HG03060 (cell line): ENCODE data around the gene TIMM21.

Experiments
- ATAC-seq: cut with Tn5 transposase; IDR thresholded peaks from one replicate; pipeline ENCODE4 v1.9.1; 2021; ENCODE audit warnings: low read depth, moderate number of reproducible peaks; ENCODE audit not compliant: unreplicated experiment

The TIMM21 gene

DNA sequence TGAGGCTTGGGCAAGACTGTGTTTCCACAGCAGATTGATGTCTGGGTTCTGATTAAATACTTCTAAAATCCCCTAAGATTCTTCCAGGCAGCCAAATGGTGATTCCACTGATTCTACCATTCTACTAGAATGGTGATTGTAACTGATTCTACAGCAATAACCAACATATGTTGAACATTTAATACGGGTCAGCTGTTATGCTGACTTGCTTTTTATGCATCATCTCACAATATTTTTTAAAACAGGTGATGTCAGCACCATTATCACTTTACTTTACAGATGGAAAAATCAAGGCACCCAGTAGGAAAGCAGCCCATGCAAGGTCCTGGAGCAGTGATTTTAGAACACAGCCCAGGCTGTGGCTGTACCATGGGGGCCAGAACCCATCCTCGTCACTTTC lies 37.5 kb downstream of the TIMM21 start:
- no peak for ATAC-seq

DNA sequence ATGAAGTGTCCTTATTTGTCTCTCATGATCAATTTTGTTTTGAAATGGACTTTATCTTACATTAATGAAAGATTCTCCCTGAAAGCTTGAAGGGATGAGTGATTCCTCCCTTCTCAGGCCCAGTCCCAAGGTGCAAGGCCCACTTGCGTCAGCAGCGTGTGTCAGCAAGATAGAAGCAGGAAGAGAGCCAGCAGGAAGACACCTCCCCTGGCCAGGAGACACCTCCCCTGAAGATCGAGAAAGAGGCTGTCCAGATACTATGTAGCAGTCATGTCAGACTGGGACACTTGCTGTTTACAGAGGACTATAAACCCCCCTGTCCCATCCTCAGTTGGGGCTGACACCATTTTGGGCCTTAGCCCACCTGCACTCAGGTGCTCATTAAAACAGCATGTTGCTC lies 38.3 kb downstream of the TIMM21 start:
- ATAC-seq: no peak

DNA sequence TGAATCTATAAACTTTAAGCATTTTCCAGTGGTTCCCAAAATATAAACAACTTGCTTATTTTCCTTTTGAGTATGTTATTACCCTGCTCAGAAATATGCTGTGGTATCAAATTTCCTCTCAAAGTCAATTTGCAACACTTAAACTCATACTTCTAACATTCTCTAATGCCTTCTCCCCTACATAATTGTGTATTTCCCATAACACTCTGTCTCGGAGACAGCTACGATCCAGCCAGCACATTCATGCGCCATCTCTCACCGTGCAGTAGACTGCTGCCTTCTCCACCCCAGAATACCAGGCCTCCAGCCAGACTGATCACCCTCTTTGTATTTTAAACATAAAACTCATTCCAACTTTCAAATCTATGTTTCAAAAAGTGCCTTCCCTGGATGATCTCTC lies 41.8 kb downstream of the TIMM21 start:
- no peak for ATAC-seq

DNA sequence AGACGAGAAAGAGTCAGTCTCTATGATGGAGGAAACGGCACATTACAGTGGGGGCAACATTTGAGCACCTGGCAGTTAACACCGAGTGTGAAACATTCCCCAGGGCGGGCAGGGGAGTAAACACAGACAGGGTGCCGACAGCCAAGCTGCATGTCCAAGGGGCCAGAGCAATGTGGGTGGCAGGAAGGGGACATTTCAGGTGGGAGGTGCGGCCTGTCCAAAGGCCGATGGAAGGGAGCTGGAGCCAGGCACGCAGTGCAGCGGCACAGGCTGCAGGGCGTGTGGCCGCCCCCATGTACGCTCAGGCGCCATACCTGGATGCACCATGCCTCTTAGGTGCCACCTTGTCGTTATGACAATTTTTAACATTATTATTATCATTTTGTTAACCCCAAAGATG lies 43.3 kb downstream of the TIMM21 start:
- no peak for ATAC-seq

DNA sequence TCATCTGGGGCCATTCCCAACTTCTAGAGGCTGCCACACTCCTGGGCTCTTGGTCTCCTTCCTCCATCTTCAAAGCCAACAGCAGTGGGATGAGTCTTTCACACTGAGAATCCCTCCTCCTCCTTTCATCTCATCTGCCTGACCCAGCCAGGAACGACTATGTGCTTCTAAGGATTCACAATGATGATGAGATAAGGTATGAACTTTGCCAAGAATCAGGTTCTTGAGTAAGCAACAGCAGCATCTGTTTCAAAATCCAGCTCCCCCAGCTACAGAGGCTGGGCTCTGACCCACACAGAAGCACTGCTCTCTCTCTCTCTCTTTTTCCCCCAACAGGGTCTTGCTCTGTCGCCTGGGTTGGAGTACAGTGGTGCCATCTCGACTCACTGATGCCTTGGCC lies 46.4 kb downstream of the TIMM21 start:
- ATAC-seq: no peak

DNA sequence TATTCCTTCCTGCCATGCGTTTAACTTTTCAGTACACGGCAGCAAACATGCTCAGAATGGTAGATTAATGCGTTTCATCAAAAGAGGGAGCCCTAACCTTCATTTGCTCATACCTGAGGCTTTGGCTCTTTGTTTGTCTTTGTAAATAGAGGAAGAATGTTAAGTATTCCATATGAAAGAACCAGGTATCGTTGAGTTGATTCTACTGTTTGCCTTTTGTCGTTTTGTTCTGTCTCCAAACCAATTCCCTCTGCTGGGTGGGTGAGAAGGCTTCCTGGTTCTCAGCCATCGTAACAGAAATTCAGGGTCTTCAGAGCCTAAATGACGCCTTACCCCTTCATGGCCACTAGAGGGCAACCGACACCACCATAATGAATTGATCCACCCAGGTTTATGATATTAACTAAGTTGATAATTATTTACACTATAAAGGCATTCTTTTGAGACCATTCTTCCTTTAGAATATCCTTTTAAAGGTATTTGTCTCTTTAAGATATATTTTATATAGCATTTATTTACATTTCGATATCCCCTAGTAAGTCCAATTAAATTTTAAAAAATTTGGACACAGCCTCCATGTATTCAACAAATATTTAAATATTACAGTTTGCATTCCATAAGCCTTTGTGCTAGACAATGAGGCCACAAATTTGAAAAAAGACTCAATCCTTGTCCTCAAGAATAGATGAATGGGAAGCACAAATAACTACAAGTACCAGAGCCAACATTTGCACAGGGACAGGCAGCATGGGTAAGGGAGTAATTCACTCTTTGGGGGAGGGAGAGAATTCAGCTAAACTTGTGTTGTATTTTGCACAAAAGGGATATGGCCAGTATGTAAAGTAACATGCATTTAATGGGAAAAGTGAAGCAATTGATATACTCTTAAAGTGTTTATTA lies 48.1 kb downstream of the TIMM21 start:
- ATAC-seq: peak; percentile 71

DNA sequence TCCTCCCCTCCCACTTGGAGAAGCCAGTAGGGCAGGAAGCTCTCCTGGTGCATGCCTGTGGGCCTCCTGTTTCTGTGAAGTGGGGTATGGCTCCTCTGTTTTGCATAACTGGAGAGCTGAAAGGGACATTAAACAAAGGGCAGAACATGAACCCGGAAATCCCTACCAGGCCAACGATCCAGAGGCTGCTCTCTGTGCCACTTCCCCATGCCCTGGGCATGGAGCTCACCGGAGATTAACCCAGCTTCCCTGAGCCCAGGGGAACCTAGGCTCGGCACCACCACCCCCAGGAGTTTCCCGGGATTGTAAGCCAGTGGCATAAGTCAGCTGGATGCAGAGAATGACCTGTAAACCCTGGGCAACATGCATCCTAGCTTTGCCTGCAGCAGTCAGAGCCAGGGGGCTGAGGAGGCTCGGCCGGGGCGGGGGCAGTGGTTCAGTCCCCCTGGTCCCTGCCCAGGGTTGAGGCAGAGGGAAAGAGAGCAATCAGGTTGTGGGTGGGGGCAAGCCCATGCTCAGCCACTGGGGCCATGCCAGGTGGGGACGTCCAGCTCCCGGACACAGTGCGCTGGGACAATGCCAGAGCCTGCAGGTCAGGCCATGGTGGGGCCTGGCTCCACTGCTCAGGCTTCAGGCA lies 49.5 kb downstream of the TIMM21 start:
- no peak for ATAC-seq

DNA sequence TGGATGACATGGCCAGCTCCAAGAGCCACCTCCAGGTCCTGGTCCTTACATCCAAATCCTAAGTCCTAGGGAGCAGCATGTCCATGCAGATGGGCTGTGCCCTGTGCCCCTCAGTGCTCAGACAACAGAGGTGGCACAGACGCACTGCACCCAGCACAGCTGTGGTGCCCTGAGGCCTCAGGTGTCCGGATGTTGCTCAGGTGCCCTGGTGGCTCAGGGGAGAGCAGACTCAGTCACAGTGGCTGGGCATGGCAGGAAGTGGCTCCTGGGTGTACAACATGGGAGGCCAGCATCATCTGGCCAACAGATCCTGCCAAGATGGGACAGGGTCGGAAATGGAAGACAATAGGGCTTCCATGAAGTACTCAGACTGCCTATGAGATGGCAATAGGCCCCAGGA lies 50.1 kb downstream of the TIMM21 start:
- ATAC-seq: no peak

DNA sequence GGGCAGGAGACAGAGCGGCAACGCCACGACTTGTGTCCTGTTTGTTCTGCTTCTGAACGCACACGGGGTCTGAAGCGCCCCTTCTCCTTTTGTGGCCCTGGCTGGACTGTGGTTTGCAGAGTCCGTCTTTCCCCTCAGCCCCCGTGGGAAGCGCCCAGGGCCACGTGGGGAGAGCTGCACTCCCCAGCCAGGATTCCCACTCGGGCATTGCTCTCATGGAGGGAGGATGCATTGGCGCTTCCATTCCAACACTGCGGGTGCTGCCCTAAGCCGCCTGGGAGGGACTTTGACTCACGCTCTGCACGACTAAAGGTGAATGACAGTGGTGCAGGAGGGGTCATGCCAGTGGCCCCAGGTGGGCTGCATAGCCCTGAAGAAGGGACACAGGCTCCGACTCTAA lies 52.5 kb downstream of the TIMM21 start:
- no peak for ATAC-seq

DNA sequence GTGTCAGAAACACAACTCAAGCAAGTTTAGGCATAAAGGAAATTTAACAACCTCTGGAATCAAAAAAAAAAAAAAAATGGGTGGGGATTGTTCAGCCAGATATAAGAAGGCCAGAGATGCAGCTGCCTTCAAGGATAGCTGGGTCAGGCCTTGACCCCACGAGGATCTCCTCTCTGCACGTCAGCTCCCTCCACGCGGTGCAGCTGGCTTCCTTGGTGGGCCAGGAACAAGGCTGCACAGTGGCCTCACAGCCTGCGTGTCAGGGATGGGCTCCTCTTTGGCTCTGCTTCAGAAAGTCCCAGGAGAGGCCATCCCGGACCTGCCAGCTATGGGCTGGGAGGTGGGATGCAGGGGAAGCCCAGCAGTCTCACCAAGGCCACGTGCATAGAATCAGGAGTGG lies 55.5 kb downstream of the TIMM21 start:
- no peak for ATAC-seq

DNA sequence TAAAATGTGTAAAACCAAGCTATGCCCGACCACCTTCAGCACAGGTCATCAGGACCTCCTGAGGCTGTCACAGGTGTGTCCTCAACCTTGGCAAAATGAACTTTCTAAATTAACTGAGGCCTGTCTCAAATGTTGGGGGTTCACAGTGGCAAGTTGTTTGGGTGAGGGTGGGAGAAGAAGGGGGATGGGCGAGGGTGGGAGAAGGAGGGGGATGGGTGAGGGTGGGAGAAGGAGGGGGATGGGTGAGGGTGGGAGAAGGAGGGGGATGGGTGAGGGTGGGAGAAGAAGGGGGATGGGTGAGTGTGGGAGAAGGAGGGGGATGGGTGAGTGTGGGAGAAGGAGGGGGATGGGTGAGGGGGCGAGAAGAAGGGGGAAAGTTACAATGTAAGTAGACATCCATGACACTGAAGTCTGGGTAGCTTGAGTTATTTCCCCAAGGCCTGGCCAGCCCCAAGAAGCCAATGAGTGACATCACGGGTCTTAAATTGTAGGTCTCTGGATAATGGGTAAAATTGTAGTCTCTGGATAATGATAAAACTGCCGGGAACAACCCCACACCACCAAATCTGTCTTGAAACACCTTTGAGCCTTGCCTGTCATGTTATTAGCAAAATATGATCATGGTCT lies 56.3 kb downstream of the TIMM21 start:
- no peak for ATAC-seq
